Activated CD4-positive, alpha-beta memory T cell treated with anti-CD3 and anti-CD28 coated beads for 36 hours (primary cell): Measurements from ENCODE around the gene TBC1D30. TPM values are rescaled to one million over a fixed set of nuclear protein-coding genes. Genes with fewer than 3 reads are reported as not detected.
A peak's percentile ranks its signal among the peaks of the same experiment; 100 is the strongest.

Experiments used
- CTCF ChIA-PET: fragments of 350-600 bp; sonication (Branson Sonifier 250); formaldehyde crosslinking; loops from one replicate; lab custom pipeline; 2021; ENCODE audit warnings: antibody characterized with exemption, inconsistent platforms; lab: Charles Lee
- POLR2A ChIA-PET: fragments of 350-600 bp; sonication (Branson Sonifier 250); formaldehyde crosslinking; loops from one replicate; lab custom pipeline; 2021; ENCODE audit warnings: antibody characterized with exemption; lab: Charles Lee
- DNase-seq: peaks from one replicate; pipeline ENCODE4 v3.0.0-alpha.2; 2020
- H3K27ac Mint-ChIP-seq: one replicate; pipeline ENCODE4 v1.8.0; 2021; ENCODE audit warnings: mixed read lengths
- H3K27me3 Mint-ChIP-seq: one replicate; pipeline ENCODE4 v1.8.0; 2021; ENCODE audit warnings: mixed read lengths
- H3K36me3 Mint-ChIP-seq: one replicate; pipeline ENCODE4 v1.8.0; 2021; ENCODE audit warnings: mixed read lengths
- H3K4me1 Mint-ChIP-seq: one replicate; pipeline ENCODE4 v1.8.0; 2021; ENCODE audit warnings: low read depth, mixed read lengths
- H3K4me3 Mint-ChIP-seq: one replicate; pipeline ENCODE4 v1.8.0; 2021; ENCODE audit warnings: mild to moderate bottlenecking, mixed read lengths
- H3K9me3 Mint-ChIP-seq: one replicate; pipeline ENCODE4 v1.8.0; 2021; ENCODE audit warnings: mixed read lengths
- intact Hi-C: fragments of 100-400 bp; cut with micrococcal nuclease; formaldehyde crosslinking; loops from one replicate; pipeline ENCODE4 v1.15.1; 2023
- total RNA-seq, 2 experiments: library from RNA; stranded (reverse); gene quantifications; one replicate each; pipeline ENCODE4 v1.2.3, GENCODE V29; 2021

Gene TBC1D30
- total RNA-seq, 2 experiments from 2014 or later, result 0.36 TPM; not detected in 1

DNA sequence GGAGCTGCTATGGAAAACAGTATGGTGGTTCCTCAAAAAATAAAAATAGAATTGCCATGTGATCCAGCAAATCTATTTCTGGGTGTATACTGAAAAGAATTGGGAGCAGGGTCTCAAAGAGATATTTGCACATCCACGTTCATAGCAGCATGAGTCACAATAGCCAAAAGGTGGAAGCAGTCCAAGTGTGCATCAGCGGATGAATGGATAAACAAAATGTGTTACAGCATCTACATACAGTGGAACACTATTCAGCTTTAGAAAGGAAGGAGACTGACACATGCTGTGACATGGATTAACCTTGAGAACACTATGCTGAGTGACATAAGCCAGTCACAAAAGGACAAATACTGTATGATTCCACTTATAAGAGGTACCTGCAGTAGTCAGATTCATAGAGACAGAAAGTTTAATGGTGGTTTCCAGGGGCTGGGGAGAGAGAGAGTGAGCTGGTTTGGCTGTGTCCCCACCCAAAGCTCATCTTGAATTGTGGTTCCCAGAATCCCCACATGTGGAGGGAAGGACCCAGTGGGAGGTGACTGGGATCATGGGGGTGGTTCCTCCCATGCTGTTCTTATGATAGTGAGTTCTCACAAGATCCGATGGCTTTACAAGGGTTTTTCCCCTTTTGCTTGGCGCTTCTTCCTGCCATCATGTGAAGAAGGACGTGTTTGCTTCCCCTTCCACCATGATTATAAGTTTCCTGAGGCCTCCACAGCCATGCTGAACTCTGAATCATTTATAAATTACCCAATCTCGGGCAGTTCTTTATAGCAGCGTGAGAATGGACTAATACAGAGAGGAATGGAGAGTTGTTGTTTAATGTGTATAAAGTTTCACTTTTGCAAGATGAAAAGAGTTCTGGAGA lies 17.6 kb upstream of the TBC1D30 start:
- Mint-ChIP-seq H3K4me3 (no peak overlapping the region), H3K4me1 (peaks cover 2% of the 10 kb centered on the region), H3K36me3 (no peaks in the 10 kb centered on the region), H3K9me3 (peaks cover 3% of the 10 kb centered on the region), H3K27me3 (peaks cover 44% of the 10 kb centered on the region), H3K27ac (no peak overlapping the region)
- intact Hi-C loops, result no loop called here
- CTCF ChIA-PET, result interaction anchor here (0.5 to 1.2 kb wide), 3 partner anchors 11 to 76 kb away, joined by 3 to 5 read pairs (median 3); no protein-coding TSS in a partner anchor
- DNase-seq, result no peak
- POLR2A ChIA-PET, result no interaction called here

DNA sequence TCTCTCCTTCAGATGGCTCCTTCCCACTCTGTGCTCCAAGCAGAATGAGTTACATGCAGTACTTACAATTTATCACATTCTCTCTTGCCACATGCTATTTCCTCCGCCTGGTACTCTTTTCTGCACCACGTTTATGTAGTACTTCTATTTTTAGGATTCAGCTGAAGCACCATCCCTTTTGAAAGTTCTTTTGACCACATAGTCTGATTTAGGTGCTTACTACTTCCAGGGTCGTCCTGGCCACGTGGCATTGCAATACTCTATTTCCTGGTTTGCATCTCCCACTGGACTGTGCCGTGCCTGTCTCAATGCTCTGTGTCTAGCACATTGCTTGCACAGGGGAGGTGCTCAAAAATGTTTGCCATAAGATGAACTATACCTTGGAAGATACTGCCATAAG lies 16.3 kb upstream of the TBC1D30 start:
- no peaks in the 10 kb centered on the region for H3K36me3 Mint-ChIP-seq
- ChIA-PET CTCF (interaction anchor here (4.3 kb wide), 1 partner anchor 11 kb away, joined by 20 read pairs; no protein-coding TSS in a partner anchor), POLR2A (no interaction called here)
- intact Hi-C loops, result no loop called here
- H3K27me3 Mint-ChIP-seq, result peaks cover 42% of the 10 kb centered on the region
- no peak for DNase-seq
- no peak overlapping the region for H3K4me3 Mint-ChIP-seq
- no peaks in the 10 kb centered on the region for H3K4me1 Mint-ChIP-seq
- no peak overlapping the region for H3K27ac Mint-ChIP-seq
- peaks cover 3% of the 10 kb centered on the region for H3K9me3 Mint-ChIP-seq

DNA sequence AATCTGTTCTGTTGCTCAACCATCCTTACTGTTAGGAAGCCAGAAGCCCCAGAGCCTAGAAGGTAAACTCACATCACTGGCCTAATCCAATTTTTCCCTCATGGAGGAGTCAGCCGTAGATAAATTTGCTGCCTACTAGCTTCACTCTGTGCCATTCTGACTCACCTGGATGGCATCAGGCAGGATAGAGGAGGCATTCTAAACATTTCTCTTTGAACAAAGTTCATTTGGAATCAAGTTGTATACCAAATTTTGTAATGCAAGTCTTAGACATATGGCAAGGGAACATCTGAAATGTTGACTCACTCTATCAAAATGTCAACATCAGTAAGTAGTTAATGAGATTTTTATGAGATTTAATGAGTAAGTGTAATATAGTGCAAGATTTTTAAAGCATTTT lies 13.6 kb upstream of the TBC1D30 start:
- no peak for DNase-seq
- intact Hi-C loops, result no loop called here
- no peaks in the 10 kb centered on the region for H3K4me1 Mint-ChIP-seq
- peaks cover 36% of the 10 kb centered on the region for H3K27me3 Mint-ChIP-seq
- CTCF ChIA-PET, result interaction anchor here (2.3 to 4.3 kb wide), 2 partner anchors 9 to 14 kb away, joined by 11 to 20 read pairs; no protein-coding TSS in a partner anchor
- H3K4me3 Mint-ChIP-seq, result no peak overlapping the region
- H3K36me3 Mint-ChIP-seq, result no peaks in the 10 kb centered on the region
- H3K9me3 Mint-ChIP-seq, result peaks cover 3% of the 10 kb centered on the region
- POLR2A ChIA-PET, result interaction anchor here (0.6 kb wide), 1 partner anchor 50 kb away, joined by 6 read pairs; no protein-coding TSS in a partner anchor
- no peak overlapping the region for H3K27ac Mint-ChIP-seq

DNA sequence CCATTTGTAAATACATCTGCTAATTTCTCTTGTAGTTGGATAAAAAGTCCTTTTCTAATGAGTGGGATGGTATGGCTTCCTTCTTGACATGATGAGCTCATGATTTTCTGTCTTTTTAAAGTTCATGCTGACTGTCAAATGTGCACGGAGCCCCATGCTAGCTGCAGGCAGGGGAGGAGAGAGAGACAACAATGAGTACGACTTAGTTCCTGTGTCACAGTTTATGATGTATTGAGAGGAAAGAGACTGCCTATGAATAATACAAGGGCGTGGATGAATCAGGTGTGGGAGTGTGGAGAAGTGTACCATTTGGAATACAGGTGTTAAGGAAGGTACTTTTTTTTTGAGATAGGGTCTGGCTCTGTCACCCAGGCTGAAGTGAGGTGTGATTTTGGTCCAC lies 10.7 kb upstream of the TBC1D30 start:
- ChIA-PET POLR2A (no interaction called here), CTCF (no interaction called here)
- Mint-ChIP-seq H3K4me1 (no peaks in the 10 kb centered on the region), H3K36me3 (no peaks in the 10 kb centered on the region), H3K27ac (no peak overlapping the region), H3K9me3 (no peaks in the 10 kb centered on the region), H3K4me3 (no peak overlapping the region), H3K27me3 (peaks cover 21% of the 10 kb centered on the region)
- intact Hi-C loops, result no loop called here
- DNase-seq, result no peak

DNA sequence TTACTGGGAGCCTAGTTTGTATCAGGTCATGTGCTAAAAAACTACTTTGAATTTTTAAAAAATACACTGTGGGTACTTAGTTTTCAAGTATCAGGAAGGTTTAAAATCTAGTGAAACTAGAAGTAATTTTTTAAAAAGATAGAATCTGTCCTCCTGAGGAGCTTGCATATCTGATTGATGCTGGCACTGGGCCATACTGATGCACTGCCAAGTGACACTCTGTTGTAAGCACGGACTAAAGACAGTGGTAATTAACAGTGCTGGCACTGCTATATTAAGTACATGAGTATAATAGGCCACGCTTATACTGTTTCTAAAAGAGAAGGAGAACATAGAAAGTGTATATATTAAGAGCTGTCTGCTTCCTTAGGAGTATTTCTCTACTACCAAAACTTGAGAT lies 10.0 kb upstream of the TBC1D30 start:
- CTCF ChIA-PET, result no interaction called here

DNA sequence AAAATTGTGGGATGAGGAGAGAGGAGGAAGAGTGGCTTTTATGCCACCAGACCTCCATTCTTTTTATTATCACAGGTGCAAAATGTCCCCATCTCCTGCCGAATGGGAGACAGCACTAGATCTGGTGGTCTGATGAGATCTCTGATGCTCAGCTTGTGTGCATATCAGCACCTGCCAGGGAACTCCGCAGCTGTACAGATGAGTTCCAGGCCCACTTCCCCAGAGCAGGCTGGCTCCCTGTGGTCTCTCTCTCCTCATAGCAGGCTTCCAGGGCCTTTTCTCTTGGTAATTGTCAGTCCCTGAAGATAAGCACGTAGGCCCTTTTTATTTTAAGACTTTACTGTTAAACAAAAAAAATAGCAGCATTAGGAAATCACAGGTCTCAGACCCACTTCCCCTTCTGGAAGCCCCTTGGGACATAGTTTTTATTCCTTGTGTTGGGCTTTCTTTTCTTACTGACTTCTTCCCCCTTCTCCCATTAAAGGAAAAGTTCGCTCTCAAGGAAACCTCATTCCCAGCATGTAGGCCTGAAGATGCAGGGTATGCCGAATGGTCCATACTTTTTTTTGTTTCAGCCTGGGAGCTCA lies 4.5 kb upstream of the TBC1D30 start:
- Mint-ChIP-seq H3K4me3 (no peak overlapping the region), H3K36me3 (peaks cover 2% of the 10 kb centered on the region), H3K27ac (no peak overlapping the region), H3K4me1 (peaks cover 5% of the 10 kb centered on the region), H3K27me3 (peaks cover 19% of the 10 kb centered on the region), H3K9me3 (peaks cover 3% of the 10 kb centered on the region)
- ChIA-PET CTCF (no interaction called here), POLR2A (no interaction called here)
- intact Hi-C loops, result no loop called here
- no peak for DNase-seq

More for the DNA sequence above, 10.0 kb upstream of the TBC1D30 start:
- no peak overlapping the region for H3K27ac Mint-ChIP-seq
- POLR2A ChIA-PET, result no interaction called here
- peaks cover 18% of the 10 kb centered on the region for H3K27me3 Mint-ChIP-seq
- H3K4me3 Mint-ChIP-seq, result no peak overlapping the region
- no peaks in the 10 kb centered on the region for H3K4me1 Mint-ChIP-seq
- H3K36me3 Mint-ChIP-seq, result no peaks in the 10 kb centered on the region
- no peak for DNase-seq
- intact Hi-C loops, result no loop called here
- no peaks in the 10 kb centered on the region for H3K9me3 Mint-ChIP-seq

DNA sequence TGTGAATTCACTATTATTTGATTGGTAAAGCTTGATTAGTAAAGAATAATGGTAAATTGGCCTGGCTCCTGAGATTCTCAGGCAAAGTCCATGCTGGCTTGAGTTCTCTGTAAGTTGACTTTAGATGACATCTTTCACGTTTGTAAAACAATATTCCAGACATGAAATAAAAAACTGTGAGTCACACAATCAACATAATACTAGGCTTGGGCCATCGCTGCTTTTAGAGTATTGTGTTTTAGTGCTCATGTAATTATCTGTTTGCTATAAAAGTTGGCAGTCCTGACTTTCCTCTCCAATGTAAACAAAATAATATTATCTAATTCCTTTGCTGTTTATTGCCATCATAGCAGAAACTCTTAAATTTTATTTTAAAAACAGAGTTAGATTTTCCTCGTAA lies 3.9 kb upstream of the TBC1D30 start:
- no peak for DNase-seq
- Mint-ChIP-seq H3K27ac (no peak overlapping the region), H3K4me1 (peaks cover 9% of the 10 kb centered on the region), H3K36me3 (peaks cover 2% of the 10 kb centered on the region), H3K4me3 (no peak overlapping the region), H3K27me3 (peaks cover 24% of the 10 kb centered on the region), H3K9me3 (peaks cover 3% of the 10 kb centered on the region)
- CTCF ChIA-PET, result no interaction called here
- intact Hi-C loops, result no loop called here
- POLR2A ChIA-PET, result no interaction called here

DNA sequence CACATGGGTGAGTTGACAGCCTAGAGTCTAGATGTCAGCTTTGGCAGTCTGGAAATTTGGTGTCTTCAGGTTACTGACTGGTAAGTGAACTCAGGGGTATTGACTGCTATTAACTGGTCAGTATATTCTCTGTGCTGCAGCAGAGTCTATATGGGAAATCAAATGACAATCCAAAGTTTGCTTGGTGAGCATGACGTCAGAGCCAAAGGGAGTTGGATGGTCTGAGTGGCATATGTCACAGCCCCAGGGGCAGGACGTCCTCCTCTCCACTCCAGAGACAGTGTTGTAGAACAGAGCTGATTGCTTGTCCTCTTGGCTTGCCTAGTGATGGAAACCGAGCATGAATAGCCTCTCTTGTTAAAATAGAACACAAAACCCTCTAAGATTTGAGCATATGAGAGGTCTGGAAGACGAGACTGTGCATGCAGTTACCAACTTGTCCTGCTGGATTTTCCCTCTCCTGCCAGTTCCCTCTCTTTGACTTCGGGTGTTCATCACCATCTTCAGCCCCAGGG lies 3.3 kb upstream of the TBC1D30 start:
- DNase-seq, result no peak
- ChIA-PET CTCF (interaction anchor here (1.5 kb wide), 1 partner anchor 25 kb away, joined by 5 read pairs; no protein-coding TSS in a partner anchor), POLR2A (no interaction called here)
- H3K9me3 Mint-ChIP-seq, result peaks cover 3% of the 10 kb centered on the region
- H3K27ac Mint-ChIP-seq, result no peak overlapping the region
- intact Hi-C loops, result no loop called here
- H3K4me1 Mint-ChIP-seq, result peaks cover 14% of the 10 kb centered on the region
- peaks cover 29% of the 10 kb centered on the region for H3K27me3 Mint-ChIP-seq
- H3K4me3 Mint-ChIP-seq, result no peak overlapping the region
- H3K36me3 Mint-ChIP-seq, result peaks cover 2% of the 10 kb centered on the region

DNA sequence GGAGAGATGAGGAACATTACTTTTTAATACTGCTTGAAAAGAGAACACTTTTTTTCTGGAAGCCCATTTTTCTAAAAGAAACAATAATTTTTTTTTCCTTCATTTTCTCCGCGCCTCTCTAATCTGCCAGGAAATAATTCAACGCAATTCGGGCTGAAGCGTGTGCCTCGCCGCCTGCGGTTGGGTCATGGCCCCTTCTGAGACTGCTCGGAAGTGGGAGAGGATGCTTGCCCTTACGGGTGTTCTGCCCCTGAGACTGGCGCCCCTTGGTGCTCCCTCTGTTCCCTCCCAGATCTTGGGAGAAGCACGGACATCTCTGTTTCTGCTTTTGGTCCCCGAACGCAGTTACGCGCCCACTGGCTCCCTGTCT lies 332 bp upstream of the TBC1D30 start:
- ChIA-PET CTCF (interaction anchor here (1.0 to 1.4 kb wide), 2 partner anchors 22 to 28 kb away, joined by 5 read pairs; no protein-coding TSS in a partner anchor), POLR2A (no interaction called here)
- Mint-ChIP-seq H3K27me3 (peaks cover 52% of the 10 kb centered on the region), H3K4me1 (peaks cover 18% of the 10 kb centered on the region), H3K36me3 (peaks cover 2% of the 10 kb centered on the region), H3K27ac (no peak overlapping the region), H3K9me3 (peaks cover 3% of the 10 kb centered on the region), H3K4me3 (peak overlapping the region; percentile 66)
- no peak for DNase-seq
- intact Hi-C loops, result no loop called here

DNA sequence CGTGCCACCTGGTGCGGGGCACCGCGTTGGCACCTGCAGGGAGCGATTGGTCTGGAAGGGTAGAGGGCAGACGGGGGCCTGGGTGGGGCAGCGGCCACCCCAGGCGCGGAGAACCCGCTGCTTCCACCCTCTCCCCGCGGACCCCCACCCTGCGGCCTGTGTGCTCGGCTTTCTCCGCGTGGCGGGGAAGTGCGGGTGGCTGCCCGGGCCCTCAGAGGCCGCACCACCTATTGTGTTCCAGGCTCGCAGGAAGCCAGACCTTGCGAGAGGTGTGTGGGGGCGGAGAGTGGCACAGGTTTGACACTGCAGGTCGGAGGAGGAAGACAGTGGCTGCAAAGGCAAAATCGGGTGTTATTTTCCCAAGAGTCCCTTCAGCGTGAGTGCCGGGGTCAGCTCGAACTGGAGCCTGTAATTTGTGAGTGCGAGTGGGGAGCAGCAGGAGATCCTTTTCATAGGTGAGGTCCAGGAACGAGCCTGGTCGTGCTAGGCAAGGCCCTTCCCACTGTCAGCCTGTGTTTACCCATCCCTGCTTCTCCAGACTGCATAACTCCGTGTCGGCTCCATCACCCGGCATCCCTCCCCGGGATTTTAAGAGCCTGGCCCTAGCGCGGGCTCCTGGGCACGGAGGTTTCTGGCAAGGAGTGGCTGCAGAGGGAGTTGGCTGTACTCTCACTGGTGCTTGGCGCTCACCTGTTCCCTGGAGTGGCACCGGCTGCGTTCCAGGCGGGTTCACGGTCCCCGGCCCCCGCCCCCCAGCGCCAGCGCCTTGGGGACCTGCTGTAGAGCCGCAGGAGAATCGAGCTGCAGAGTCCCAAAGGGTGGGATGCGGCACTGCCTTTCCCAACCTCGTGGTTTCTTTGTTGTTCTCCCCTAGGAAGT lies 935 bp downstream of the TBC1D30 start:
- peaks cover 3% of the 10 kb centered on the region for H3K9me3 Mint-ChIP-seq
- H3K27ac Mint-ChIP-seq, result no peak overlapping the region
- POLR2A ChIA-PET, result interaction anchor here (0.8 kb wide), 1 partner anchor 51 kb away, joined by 4 read pairs; no protein-coding TSS in a partner anchor
- H3K4me1 Mint-ChIP-seq, result peaks cover 18% of the 10 kb centered on the region
- CTCF ChIA-PET, result interaction anchor here (0.8 to 2.2 kb wide), 4 partner anchors 19 to 29 kb away, joined by 3 to 12 read pairs (median 4); no protein-coding TSS in a partner anchor
- H3K27me3 Mint-ChIP-seq, result peaks cover 59% of the 10 kb centered on the region
- DNase-seq, result peak; percentile 27
- peak overlapping the region; percentile 66 for H3K4me3 Mint-ChIP-seq
- intact Hi-C loops, result loop anchor here (2.0 kb wide), 1 partner anchor 29 kb away; no protein-coding TSS in a partner anchor
- H3K36me3 Mint-ChIP-seq, result peaks cover 2% of the 10 kb centered on the region

DNA sequence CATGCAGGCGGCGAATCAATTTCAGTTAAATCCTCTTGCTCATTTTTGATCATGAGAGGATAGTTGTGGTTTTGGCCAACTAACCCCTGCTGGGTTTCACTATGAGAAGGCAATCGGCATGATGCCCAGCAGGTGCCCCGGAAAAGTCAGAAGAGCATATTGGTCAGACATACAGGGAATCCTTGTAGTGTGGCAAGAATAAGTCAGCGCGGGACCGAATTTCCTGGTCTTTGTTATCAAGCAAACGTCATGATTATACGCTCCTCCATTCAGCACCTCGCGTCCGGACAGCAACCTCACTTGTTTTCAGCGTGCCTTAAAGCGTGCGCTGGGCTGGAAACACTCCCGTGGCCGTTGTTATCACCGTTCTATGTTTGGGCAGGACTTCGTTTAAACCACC lies 1.8 kb downstream of the TBC1D30 start:
- Mint-ChIP-seq H3K9me3 (peaks cover 3% of the 10 kb centered on the region), H3K36me3 (peaks cover 2% of the 10 kb centered on the region), H3K27me3 (peaks cover 59% of the 10 kb centered on the region), H3K4me3 (peak overlapping the region; percentile 24), H3K4me1 (peaks cover 18% of the 10 kb centered on the region), H3K27ac (no peak overlapping the region)
- peak; percentile 73 for DNase-seq
- POLR2A ChIA-PET, result interaction anchor here (0.8 kb wide), 1 partner anchor 50 kb away, joined by 4 read pairs; no protein-coding TSS in a partner anchor
- CTCF ChIA-PET, result interaction anchor here (0.8 to 2.2 kb wide), 3 partner anchors 20 to 30 kb away, joined by 3 to 12 read pairs (median 3); no protein-coding TSS in a partner anchor
- intact Hi-C loops, result loop anchor here (2.0 kb wide), 1 partner anchor 29 kb away; no protein-coding TSS in a partner anchor
